ENCODE measurements around the gene EXOC4.

GRCh38 chr7:133693281-133693680 lies 440.4 kb downstream of the EXOC4 start:
- TF ChIP-seq CTCF (IDR thresholded peaks at IDR 0.05) = no peak
- no peak for TF ChIP-seq POLR2A (IDR thresholded peaks at IDR 0.05)

Measured in vagina (tissue), 2 donors.